A172 (cell line): ENCODE results near the gene VAT1L. TPM values are rescaled to one million over a fixed set of nuclear protein-coding genes. Genes with fewer than 3 reads are reported as not detected.
A peak's percentile ranks its signal among the peaks of the same experiment; 100 is the strongest.

Source experiments
- DNase-seq: peaks from one replicate; pipeline ENCODE4 v3.0.0-alpha.2; 2015; ENCODE audit warnings: low spot score
- total RNA-seq: library from RNA; depleted of rRNA; stranded (reverse); fragments of >200 nt; shearing (Covaris generic); gene quantifications from 2 replicates; pipeline ENCODE4 v1.2.3, GENCODE V29; 2014

VAT1L gene
- total RNA-seq, 1 experiment from 2014 or later = not detected

DNA sequence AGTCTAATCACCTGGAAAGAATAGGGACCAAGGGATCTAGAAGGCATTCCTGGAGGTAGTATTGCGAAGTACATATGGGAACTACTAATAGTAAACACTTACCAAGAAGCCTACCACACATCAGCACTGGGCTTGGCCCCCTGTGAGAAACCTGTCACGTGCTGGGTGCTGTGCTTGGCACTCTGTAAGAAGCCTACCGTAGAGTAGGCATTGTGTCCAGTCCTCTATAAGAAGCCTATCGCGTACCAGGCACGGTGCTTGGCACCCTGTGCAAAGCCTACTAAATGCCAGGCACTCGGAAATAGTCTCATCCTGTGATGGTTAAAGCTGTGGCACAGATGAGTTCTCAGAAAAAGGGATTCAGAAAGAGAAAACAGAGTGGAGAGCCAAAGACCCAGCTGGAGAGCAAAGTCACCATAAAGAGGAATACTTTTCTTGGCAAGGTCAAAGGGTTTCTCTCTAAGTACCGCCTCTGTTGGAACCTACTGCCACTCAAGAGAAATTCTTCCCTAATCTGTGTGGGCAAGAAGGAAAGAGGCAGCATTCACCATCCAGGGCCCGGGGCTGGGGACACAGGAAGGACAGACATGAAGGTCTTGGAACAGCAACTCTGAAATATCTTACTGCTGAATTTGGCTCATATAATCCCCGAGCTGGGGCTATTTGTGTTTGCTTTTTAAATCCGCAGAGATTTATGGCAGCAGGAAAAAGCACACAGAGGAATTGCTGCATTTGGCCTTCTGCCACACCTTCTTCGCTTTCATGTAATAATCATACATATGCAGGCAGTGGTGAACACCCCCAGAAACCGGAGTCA lies 81.8 kb downstream of the VAT1L start:
- no peak for DNase-seq

DNA sequence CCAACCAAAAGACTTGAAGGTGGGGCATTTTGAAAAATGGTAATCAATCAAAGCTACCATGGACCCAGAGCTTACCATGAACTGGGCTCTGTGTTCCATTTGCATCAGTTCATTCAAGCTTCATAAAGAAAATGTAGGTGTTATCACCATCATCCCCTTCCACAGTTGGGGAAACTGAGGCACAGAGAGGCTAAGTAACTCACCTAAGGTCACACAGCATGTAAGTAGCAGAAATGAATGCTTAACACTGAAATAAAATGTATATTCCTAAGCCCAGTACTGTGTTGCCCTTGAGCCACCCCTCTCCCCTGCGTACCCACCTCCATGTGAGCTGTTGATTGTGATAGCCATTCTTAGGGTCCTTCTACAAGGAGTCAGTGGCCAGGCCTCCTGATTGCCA lies 83.6 kb downstream of the VAT1L start:
- DNase-seq = no peak

DNA sequence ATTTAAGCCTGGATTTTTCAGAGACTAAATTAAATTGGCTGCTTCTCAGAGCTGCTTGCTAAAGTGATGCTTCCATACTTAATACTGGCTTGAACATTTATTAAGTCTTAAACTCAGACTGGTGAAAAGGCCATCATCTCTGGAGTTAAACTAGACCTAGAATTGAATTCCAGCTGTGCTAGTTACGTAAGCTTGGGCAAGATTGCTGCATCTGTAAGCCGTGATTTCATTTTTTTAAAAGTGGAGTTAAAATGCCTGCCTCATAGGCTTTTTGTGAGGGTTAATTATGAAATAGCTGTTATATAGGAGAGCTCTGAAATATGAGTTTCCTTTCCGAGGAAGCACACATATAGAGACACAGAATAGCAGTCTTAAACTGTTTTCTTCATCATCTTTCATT lies 84.7 kb downstream of the VAT1L start:
- DNase-seq = no peak

DNA sequence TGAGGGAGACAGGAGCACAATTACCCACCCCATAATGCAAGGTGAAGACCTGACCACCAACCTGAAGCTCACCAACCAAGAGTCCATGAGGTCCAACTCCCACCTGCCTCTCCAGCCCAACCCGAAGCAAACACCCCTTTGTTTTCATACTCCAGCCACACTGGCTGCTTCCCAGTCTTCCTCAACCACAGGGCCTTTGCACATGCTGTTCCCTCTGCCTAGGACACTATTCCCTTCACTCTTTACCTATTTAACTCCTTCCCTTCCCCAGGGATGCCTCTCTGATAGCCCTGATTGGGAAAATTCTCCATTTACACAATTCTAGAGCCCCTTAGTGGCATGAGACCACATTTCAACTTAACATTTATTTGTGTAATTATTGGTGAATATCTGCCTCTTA lies 86.0 kb downstream of the VAT1L start:
- no peak for DNase-seq

DNA sequence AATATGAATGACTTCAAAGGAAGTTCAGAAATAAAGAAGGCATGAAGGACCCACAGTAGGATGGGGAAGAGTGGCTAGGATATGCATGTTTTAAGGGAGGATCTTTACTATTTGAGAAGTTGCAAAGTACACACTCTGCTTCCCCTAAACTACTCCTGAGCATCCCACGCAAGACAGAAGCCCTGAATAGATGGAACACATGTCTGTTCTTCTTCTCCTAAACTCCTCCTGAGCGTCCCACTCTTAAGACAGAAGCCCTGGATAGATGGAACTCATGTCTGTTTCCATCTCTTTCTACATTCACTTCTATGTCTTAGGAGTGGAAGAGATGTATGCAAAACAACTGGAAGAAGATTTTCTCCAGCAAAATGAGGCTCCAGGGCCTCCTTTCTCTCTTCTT lies 88.4 kb downstream of the VAT1L start:
- no peak for DNase-seq

DNA sequence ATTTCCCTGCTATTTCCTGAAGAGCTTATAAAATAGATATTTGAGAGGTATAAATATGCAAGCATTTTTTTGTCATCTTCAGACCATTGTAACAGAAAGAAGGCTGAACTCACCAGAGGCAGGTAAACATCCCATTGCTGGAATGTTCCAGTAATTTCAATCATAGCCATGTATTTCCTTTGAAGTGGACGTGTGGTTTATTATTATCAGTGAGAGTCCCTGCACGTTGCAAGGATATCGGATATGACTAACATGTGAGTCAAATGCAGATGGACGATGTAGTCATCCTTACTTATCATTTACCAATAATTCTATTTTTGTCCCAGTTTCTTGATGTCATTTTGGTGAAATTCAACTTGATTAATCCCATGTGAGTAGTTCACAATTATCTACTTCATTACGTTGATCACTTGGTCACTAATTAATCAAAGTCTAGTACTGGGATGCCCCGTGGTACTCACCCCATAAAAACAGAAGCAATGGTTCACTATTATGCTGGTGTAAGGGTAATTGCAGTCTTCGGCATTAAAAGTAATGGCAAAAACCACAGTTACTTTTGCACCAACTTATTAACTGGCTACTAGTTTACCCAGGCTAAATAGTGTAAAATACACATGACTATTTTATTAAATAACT lies 89.5 kb downstream of the VAT1L start:
- DNase-seq = peak; percentile 94

DNA sequence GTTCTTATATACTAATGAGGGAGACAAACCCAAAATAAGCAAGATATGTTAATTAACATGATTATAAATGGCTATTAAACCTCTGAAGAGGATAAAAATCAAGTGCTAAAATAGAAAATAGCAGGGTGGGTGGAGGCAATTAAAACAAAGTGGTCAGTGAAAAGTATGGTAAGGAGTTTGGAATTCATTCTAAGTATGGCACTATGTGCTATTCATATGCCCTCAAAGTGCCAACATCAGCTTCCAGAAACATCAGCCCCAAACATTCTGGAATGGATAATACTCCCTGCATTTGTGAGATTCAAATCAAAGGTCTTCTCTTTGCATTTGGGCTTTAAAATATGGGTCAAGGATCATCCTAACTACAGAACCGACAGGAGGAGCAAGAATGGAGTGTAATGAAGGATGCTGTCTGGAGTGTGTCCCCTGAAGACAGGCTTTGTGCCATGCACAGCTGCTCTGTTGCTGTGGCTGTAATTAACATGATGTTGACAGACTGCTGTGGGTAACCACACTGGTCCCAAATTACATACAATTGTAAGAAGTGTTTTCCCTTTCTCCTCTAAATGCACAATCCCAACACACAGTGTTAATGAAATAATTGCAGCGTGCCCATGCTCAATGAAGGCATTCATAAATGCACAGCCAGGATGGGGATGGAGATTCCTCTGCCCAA lies 93.1 kb downstream of the VAT1L start:
- no peak for DNase-seq

DNA sequence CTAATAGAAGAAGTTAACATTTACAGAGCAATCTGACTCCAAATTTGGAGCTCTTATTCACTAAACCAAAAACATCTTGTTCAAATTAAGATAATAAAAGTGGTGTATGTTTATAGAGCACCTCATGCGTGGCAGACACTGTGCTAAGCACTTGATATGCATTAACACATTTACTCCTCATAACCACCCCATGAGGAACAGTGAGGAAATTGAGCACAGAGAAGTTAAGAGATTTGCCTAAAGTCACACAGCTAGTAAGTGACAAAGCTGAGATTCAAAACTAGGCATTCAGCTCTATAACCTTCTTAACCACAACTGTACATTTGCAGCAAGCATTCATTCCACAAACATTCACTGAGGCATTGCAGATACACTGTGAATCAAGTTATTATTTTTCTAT lies 94.0 kb downstream of the VAT1L start:
- DNase-seq = no peak

DNA sequence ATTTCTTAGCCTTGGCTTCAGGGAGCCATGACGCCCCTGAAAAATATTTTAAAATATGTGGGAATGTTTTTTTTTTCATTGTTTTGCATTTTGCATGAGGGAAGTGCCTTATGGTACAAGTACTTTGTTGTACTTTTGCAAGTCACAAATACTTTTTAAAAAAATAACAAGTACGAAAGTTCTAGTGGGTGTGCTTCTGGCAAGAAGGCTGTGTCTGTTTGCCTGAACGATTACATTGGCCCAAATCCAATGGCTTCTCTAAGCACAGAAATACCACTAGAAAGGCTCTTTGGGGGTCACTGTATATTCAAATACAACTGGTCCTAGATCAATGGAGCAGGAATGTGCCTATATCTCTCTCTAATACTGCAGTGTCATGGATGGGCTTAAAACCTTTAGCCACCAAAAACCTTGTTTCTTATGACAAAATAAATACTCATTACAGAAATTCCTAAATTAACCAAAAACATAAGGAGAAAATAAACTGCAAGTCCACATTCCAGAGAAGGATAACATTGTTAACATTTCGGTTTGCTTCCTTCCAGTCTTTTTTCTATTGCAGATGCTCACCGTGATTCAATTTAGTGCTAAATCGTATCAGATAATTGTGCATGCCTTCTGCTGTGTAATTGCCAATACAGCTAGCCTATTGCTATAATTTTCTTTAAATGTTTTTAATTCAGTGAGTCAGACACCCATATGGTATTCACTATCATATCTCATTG lies 97.4 kb downstream of the VAT1L start:
- DNase-seq = no peak

DNA sequence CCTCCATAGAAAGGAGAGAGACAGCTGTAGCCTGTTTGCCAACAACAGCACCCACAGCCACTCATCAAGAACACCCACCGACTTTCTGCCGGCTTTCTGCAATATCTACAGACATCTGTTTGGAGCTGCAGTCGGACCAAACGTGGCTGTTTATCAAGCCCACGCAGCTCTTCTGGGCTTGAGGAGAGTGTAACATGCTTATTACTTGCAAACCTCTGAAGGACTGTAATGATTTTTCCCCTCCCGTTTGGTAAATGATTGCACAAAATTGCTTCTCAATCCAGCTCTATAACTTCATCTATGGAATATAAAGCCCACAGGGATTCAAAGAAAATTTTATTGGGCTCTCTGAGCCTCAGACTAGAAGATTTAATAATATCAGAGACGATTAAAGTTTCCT lies 100.5 kb downstream of the VAT1L start:
- no peak for DNase-seq

DNA sequence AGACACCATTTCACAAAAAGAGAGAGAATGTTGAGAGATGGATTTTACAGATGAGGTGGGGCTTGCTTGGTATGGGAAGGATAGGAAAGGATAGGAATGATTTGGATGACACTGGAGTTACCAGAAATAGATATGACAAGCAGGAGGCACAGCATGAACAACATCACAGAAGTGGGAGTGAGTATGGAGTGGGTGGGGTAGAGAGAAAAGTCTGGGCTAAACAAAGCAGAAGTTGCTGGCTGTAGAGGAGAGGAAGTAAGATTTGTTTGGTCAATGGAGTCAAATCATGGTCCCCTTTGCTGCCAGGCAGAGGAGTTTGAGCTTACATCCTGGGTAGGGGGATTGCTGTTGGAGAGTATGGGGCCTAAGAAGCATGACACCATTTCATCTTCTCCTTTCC lies 101.7 kb downstream of the VAT1L start:
- no peak for DNase-seq

DNA sequence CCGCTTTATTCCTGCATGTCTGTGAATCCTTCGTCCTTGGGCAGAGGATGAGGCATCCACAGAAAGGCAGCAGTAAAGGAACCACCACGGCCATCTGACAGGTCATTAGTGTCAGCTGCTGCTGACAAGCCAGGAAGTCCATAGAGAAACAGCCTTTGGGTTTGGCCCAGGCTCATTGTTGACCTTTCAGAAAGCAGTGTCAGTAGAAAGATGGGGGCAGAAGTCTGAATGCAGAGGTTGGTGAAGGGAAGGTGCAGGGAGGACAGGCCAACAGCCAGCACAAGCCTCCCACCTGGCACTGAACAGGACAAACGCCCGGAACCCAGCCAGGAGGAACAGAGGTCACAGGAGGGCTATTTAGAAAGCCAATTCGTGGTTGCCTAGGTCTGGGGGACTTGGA lies 105.8 kb downstream of the VAT1L start:
- no peak for DNase-seq

DNA sequence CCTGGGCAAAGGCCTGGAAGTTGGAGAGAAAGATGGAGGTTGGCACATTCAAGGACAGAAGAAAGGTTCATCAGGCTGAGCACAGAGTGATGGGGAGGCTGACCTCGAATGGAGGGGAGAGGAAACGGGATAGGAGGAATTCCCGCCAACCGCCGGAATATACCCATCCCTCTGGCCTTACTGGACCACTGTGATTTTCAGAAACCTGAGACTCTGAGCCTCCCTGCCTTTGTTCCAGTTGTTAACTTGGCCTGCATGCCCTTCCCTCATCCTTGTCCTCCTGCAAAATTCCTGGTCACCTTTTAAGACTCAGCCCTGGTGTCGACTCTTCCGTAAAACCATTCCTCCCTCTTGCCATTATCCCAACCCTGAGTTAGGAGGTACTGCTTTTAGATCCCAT lies 107.6 kb downstream of the VAT1L start:
- DNase-seq = no peak

DNA sequence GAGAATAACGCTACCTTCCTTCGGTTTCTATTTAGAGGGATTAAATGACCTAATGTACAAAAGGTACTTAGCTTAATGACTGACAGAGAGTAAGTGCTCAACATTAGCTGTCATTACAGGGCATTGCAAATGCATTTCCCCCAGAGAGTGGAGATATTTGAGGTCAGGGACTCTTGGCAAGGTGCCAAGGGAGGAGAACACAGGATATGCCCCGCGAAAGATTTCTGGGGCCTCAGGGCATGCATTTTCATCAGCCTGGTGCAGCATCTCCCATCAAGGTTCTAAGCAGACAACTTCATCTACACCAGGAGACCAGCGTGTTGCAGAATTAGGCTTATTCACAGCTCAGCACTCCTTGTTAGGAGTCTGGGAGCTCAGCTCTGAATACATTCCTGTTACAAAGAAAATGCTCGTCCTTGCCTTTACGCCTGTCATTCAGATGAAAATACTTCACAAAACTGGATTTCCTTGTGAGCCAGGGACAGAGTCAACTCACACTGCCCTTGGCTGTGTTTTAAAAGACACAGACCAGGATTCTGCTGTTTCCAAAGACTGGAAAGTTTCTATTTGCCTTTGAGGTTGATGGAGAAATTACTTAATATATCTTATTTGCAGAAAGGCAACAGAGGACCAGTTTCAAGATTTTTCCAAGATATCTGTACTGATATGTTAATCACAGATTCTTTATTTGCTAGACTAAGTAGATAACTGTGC lies 108.2 kb downstream of the VAT1L start:
- DNase-seq = no peak

DNA sequence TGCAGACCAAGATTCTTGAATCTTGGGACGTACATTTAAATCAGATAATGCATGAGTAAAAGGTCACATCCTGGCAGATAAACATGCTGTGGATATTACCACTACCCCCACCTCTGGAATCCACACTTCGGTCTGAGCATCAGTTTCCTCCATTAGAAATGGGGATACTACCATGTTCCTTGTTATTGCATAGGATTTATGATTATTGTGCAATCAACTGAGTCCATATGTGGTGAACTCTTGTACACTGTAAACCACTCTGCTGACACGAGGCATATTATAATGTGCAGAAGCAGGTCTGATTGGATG lies 108.7 kb downstream of the VAT1L start:
- no peak for DNase-seq

DNA sequence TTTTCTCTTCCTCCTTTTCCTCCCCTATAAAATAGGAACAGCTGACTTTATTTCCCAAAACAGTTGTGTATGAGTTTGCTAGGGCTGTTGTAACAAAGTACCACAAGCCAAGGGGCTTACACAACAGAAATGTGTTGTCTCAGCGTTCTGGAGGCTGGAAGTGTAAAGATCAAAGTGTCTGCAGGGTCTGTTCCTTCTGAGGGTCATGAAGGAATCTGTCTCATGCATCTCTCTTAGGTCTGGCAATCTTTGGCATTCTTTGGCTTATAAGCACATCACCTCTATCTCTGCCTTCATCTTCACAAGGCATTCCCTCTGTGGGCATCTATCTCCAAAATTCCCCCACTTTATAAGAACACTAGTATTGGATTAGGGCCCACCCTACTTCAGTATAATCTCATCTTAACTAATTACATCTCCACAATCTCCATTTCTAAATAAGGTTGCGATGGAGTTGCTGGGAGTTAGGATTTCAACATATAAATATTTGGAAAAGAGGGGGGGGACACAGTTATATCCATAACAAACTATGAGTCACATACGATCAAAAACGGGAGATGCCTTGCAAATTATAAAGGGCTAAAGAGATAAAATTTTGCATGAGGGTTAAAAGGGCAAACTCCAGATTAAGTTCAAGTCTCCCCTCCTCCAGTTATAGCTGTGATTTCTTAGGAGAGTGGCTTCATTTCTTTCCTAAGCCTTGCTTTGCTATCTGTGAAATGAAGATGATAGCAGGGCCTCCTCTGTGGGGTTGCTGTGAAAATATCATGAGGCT lies 109.7 kb downstream of the VAT1L start:
- DNase-seq = no peak

DNA sequence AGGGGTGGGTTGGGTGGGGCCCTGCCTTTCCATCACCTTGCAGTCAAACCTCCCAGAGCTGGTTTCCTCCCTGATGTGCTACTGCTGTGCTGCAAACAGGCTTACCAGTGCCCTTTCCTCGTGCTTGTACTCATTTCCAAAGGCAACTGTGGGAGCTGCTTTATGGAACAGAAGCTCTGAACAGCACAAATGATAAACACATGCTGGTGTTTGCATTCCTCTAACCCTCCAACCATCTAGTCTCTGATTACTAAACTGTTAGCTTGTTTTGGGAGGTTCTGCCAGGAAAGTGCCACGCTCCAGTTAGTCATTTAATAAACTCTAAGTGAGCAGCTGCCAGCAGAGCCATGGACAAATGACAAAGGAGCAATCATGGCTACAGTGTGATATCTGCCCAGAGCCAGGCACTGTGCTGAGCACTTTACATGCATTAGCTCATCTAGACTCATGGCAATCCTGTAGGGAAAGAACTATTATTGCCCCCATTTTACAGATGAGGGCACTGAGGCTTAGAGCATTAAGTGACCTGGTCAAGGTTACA lies 110.4 kb downstream of the VAT1L start:
- DNase-seq = peak; percentile 21

DNA sequence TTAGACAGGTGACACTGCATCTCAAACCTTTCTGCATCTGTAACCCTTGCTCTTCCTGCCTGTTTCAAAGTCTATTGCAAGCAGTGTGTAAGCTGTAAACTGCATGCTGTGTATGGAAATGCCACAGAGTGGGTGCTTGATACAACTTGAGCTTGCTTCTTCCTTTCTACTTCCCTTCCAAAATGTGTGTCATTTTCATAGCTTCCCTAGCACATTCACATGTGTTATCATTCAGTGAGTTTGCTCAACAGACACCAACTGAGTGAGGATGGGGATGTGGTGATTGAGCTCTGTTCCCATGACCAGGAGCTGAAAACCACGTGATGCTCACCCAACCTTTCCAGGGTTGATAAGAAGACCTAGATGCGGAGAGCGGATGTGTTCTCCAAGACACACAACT lies 111.1 kb downstream of the VAT1L start:
- DNase-seq = no peak

DNA sequence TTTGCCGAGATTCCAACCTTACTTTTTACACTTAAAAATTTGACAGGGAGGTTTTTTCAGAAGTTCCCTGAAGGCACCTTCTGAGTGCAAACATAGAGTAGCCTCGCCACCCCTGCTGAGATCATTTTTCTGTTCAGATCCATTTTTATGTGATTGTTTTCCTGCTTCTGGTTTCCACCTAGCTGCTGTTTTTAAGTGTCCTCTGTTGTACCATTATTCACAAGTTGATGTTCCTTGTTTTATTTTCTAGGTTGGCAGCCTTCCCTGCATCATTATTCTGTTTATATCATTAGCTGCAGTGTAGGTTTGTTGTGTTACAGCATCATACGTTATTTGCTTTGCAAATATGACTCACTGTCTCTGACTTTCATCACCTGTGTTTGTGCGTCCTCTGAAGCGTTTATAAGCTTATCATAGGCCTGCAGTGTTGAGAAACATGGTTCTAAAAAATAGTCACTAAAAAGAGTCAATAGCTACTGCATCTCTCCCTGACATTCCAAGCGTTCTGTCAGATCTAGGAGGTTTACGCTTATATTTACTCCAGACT lies 117.1 kb downstream of the VAT1L start:
- no peak for DNase-seq

DNA sequence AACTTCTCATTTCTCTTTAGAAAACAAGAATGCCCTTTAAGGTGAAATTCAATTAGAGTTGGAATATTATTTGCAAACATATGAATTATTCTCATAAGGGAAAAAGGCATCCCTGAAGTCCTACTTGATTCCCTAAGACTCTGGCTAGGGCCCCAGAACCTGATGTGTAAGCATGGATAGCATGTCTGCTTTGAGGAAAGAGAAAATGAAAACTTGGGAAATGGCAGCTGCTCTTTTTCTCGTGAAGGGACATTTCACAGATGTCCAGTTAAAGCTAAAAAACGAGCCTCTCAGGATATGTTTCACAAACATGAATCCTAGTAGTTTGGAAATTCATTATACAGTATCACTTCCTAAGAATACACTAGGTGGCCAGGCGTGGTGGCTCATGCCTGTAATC lies 121.7 kb downstream of the VAT1L start:
- DNase-seq = no peak

DNA sequence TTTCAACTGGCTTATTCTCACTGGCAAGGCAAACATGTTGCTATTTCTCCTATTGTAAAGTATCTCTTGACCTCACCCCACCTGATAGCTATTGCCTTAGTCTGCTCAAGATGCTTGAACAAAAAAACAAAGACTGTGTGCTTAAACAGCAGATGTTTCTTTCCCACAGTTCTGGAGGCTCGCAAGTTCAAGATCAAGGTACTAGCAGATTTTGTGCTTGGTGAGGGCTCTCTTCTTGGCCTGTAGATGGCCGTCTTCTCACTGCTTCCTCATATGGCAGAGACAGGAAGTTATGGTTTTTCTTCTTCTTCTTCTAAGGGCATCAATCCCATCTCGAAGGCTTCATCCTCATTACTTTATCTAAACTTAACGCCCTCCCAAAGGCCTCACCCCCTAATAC lies 124.3 kb downstream of the VAT1L start:
- DNase-seq = no peak
